ENCODE data around the gene PLAC1. TPM values are rescaled to one million over a fixed set of nuclear protein-coding genes. Genes with fewer than 3 reads are reported as not detected.

The PLAC1 gene
- total RNA-seq, 2 donors from 2014 or later, result not detected

DNA sequence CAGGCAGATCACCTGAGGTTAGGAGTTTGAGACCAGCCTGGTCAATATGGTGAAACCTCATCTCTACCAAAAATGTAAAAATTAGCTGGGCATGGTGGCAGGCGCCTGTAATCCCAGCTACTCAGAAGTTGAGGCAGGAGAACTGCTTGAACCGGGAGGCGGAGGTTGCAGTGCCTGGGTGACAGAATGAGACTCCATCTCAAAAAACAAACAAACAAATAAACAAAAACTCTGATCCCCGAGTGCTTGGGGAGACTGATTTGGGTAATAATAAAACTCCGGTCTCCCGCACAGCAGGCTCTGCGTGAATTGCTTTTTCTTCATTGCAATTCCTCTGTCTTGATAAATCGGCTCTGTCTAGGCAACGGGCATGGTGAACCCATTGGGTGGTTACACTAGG lies 124.9 kb downstream of the PLAC1 start:
- Histone ChIP-seq H3K4me1 (ENCODE audit: control insufficient read depth in 1 of 2, low read depth in 2 of 2) (no peaks in the 10 kb centered on the region), H3K4me3 (no peak overlapping the region), H3K36me3 (no peaks in the 10 kb centered on the region), H3K9me3 (no peaks in the 10 kb centered on the region), H3K27ac (no peak overlapping the region), H3K27me3 (replicated peaks; ENCODE audit: insufficient read depth) (no peaks in the 10 kb centered on the region)
- no peak for DNase-seq (ENCODE audit: low spot score)
- TF ChIP-seq, protein P1, sequence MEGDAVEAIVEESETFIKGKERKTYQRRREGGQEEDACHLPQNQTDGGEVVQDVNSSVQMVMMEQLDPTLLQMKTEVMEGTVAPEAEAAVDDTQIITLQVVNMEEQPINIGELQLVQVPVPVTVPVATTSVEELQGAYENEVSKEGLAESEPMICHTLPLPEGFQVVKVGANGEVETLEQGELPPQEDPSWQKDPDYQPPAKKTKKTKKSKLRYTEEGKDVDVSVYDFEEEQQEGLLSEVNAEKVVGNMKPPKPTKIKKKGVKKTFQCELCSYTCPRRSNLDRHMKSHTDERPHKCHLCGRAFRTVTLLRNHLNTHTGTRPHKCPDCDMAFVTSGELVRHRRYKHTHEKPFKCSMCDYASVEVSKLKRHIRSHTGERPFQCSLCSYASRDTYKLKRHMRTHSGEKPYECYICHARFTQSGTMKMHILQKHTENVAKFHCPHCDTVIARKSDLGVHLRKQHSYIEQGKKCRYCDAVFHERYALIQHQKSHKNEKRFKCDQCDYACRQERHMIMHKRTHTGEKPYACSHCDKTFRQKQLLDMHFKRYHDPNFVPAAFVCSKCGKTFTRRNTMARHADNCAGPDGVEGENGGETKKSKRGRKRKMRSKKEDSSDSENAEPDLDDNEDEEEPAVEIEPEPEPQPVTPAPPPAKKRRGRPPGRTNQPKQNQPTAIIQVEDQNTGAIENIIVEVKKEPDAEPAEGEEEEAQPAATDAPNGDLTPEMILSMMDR (IDR thresholded peaks at IDR 0.05), result no peak
- ATAC-seq (ENCODE audit: insufficient number of reproducible peaks, low FRiP score, low read depth), result no peak

DNA sequence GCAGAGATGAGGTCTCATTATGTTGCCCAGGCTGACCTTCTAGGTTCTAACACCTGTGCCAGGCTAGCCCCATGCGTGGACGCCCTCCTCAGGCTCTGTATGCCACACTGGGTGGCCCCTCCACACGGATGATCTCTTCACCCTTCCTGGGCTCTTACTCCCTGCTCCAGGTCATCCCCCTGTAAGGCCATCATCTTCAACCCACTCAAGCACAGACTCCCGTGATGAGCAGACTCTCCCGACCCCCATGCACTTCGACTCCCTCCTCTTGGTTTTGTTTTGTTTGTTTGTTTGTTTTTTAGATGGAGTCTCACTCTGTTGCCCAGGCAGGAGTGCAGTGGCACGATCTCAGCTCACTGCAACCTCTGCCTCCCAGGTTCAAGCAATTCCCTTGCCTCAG lies 127.4 kb downstream of the PLAC1 start:
- Histone ChIP-seq H3K36me3 (no peaks in the 10 kb centered on the region), H3K4me1 (ENCODE audit: control insufficient read depth in 1 of 2, low read depth in 2 of 2) (no peaks in the 10 kb centered on the region), H3K9me3 (no peaks in the 10 kb centered on the region), H3K27ac (no peak overlapping the region), H3K4me3 (no peak overlapping the region), H3K27me3 (replicated peaks; ENCODE audit: insufficient read depth) (no peaks in the 10 kb centered on the region)
- DNase-seq (ENCODE audit: low spot score) (no peak), ATAC-seq (ENCODE audit: insufficient number of reproducible peaks, low FRiP score, low read depth) (no peak)
- TF ChIP-seq, protein P1 (IDR thresholded peaks at IDR 0.05), result no peak

DNA sequence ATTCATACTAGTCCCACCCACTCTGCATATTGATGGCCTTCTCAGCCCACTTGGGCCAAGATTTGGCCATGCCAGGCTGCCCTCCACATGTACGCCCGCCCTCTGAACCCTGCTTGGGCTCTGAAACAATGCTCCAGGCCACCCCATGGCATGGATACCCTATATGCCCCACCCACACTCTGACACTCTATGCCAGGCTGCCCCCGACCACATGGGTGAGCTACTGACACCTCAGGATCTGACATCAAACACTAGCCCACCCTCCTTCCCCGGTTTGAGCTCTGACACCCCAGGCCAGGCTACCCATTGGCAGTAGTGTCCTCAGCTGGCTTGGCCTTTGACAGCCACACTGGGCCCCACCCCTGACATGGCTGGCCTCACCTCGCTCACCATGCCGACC lies 128.8 kb downstream of the PLAC1 start:
- TF ChIP-seq, protein P1 (IDR thresholded peaks at IDR 0.05), result no peak
- H3K9me3 ChIP-seq, result no peaks in the 10 kb centered on the region
- H3K27ac ChIP-seq, result no peak overlapping the region
- ATAC-seq (ENCODE audit: insufficient number of reproducible peaks, low FRiP score, low read depth) (no peak), DNase-seq (ENCODE audit: low spot score) (no peak)
- no peak overlapping the region for H3K4me3 ChIP-seq
- no peaks in the 10 kb centered on the region for H3K27me3 ChIP-seq (replicated peaks; ENCODE audit: insufficient read depth)
- H3K4me1 ChIP-seq (ENCODE audit: control insufficient read depth in 1 of 2, low read depth in 2 of 2), result no peaks in the 10 kb centered on the region
- H3K36me3 ChIP-seq, result no peaks in the 10 kb centered on the region

DNA sequence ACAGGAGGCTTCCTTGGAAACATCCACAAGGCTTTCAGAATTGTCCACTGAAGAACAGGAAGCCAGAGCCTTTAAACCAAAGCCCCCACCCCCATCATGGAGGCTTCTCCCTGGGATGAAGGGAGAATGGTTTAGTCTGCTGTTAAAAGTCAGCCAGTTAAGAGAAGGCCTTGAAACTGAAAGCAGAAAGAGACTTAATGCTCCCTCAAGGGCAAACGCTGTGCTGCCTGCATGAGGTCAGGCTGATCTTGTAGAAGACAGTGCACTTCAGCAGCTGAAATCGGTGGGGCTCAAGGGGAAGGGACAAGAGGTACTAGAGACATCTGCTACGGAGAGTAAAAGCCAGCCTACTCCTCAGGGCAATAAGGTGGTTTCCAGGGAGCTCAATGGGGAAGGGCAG lies 129.3 kb downstream of the PLAC1 start:
- ATAC-seq (ENCODE audit: insufficient number of reproducible peaks, low FRiP score, low read depth), result no peak

DNA sequence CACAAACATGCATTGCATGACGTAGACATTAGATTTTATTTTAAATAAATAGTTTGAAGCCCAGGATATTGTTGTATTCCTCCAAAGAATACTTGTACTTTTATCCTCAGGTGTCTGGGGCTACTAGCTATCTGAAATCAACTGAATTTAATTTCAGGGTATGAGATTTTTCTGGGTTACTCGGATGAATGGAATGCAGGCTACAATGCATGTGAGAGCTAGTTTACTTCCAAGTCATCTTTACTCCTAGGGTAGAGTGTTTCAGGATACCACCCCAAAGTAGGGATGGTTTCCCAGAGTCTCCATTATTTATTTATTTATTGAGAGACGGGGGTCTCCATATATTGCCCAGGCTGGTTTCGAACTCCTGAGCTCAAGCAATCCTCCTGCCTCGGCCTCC lies 131.9 kb downstream of the PLAC1 start:
- TF ChIP-seq, protein P1 (IDR thresholded peaks at IDR 0.05), result no peak
- no peaks in the 10 kb centered on the region for H3K9me3 ChIP-seq
- DNase-seq (ENCODE audit: low spot score), result no peak
- H3K4me1 ChIP-seq (ENCODE audit: control insufficient read depth in 1 of 2, low read depth in 2 of 2), result no peaks in the 10 kb centered on the region
- ATAC-seq (ENCODE audit: insufficient number of reproducible peaks, low FRiP score, low read depth), result no peak
- H3K4me3 ChIP-seq, result no peak overlapping the region
- no peaks in the 10 kb centered on the region for H3K27me3 ChIP-seq (replicated peaks; ENCODE audit: insufficient read depth)
- H3K27ac ChIP-seq, result no peak overlapping the region
- no peaks in the 10 kb centered on the region for H3K36me3 ChIP-seq

More for the DNA sequence above, 129.3 kb downstream of the PLAC1 start:
- TF ChIP-seq, protein P1 (IDR thresholded peaks at IDR 0.05), result no peak
- H3K27me3 ChIP-seq (replicated peaks; ENCODE audit: insufficient read depth), result no peaks in the 10 kb centered on the region
- H3K27ac ChIP-seq, result no peak overlapping the region
- no peak overlapping the region for H3K4me3 ChIP-seq
- no peaks in the 10 kb centered on the region for H3K4me1 ChIP-seq (ENCODE audit: control insufficient read depth in 1 of 2, low read depth in 2 of 2)
- no peaks in the 10 kb centered on the region for H3K36me3 ChIP-seq
- no peak for DNase-seq (ENCODE audit: low spot score)
- H3K9me3 ChIP-seq, result no peaks in the 10 kb centered on the region
